Neural cell (in vitro differentiated cells): Measurements from ENCODE around the gene RPL28. TPM values are rescaled to one million over a fixed set of nuclear protein-coding genes. Genes with fewer than 3 reads are reported as not detected.
"Not testable (repeated sequence)": the region's sequence is repeated elsewhere in the genome, so short reads cannot be mapped to it uniquely, and the experiment has no call there.

ENCODE experiments used
- H2AFZ ChIP-seq: fragments of 200-600, 300-800 bp; sonication (generic), shearing (Covaris generic); 2 replicates; pipeline ENCODE4 v1.6.0; 2014; ENCODE audit warnings: low read depth, mild to moderate bottlenecking, antibody characterized with exemption, low read length, moderate library complexity
- H3F3A ChIP-seq: fragments of 200-600 bp; shearing (Covaris generic); 2 replicates; pipeline ENCODE4 v1.6.1; 2016; ENCODE audit warnings: mild to moderate bottlenecking, moderate library complexity, mixed read lengths, antibody characterized with exemption, low read length; ENCODE audit not compliant: insufficient read depth, poor library complexity, severe bottlenecking
- H3K27ac ChIP-seq: fragments of 200-600, 300-800 bp; sonication (generic), shearing (Covaris generic); 2 replicates; pipeline ENCODE4 v1.5.1; 2014; ENCODE audit warnings: mild to moderate bottlenecking, low read length, moderate library complexity
- H3K27me3 ChIP-seq: fragments of 300-800, 200-600 bp; sonication (generic), shearing (Covaris generic); 2 replicates; pipeline ENCODE4 v1.6.0; 2014; ENCODE audit warnings: mild to moderate bottlenecking, low read depth, low read length, moderate library complexity; ENCODE audit not compliant: insufficient read depth
- H3K36me3 ChIP-seq: fragments of 300-800, 200-600 bp; sonication (generic), shearing (Covaris generic); 2 replicates; pipeline ENCODE4 v1.5.1; 2014; ENCODE audit warnings: mild to moderate bottlenecking, antibody characterized with exemption, low read length, moderate library complexity; ENCODE audit not compliant: insufficient read depth
- H3K4me2 ChIP-seq: fragments of 300-800, 200-600 bp; sonication (generic), shearing (Covaris generic); 2 replicates; pipeline ENCODE4 v1.6.0; 2014; ENCODE audit warnings: mild to moderate bottlenecking, low read length
- H3K4me3 ChIP-seq: fragments of 300-800, 200-600 bp; sonication (generic), shearing (Covaris generic); 2 replicates; pipeline ENCODE4 v1.5.1; 2014; ENCODE audit warnings: mild to moderate bottlenecking, low read length, moderate library complexity
- H3K79me2 ChIP-seq: fragments of 200-600 bp; shearing (Covaris generic); replicated peaks from 2 replicates; pipeline ENCODE4 v1.6.0; 2014; ENCODE audit warnings: mild to moderate bottlenecking, low read length, moderate library complexity; ENCODE audit not compliant: insufficient read depth
- H3K9ac ChIP-seq: fragments of 300-800, 200-600 bp; sonication (generic), shearing (Covaris generic); 2 replicates; pipeline ENCODE4 v1.6.1; 2016; ENCODE audit warnings: mild to moderate bottlenecking, low read length, mixed read lengths
- H3K9me2 ChIP-seq: fragments of 200-600 bp; shearing (Covaris generic); 2 replicates; pipeline ENCODE4 v1.6.1; 2016; ENCODE audit warnings: mild to moderate bottlenecking, low read length, mixed read lengths; ENCODE audit not compliant: insufficient read depth
- H3K9me3 ChIP-seq: fragments of 200-600, 300-800 bp; sonication (generic), shearing (Covaris generic); 2 replicates; pipeline ENCODE4 v1.6.1; 2016; ENCODE audit warnings: mild to moderate bottlenecking, mixed run types, low read length, moderate library complexity, mixed read lengths
- H4K20me1 ChIP-seq: fragments of 200-600 bp; shearing (Covaris generic); 2 replicates; pipeline ENCODE4 v1.6.1; 2016; ENCODE audit warnings: mild to moderate bottlenecking, mixed run types; ENCODE audit not compliant: insufficient read depth
- CTCF ChIP-seq: fragments of 450-650 bp; IDR thresholded peaks from 2 replicates; pipeline ENCODE4 v1.5.1; 2014; ENCODE audit warnings: antibody characterized with exemption, mild to moderate bottlenecking, moderate library complexity; ENCODE audit not compliant: poor library complexity, severe bottlenecking
- EP300 ChIP-seq: fragments of 450-650 bp; conservative IDR thresholded peaks from 2 replicates; pipeline ENCODE4 v1.6.1; 2014; ENCODE audit warnings: antibody characterized with exemption, mild to moderate bottlenecking, moderate library complexity; ENCODE audit not compliant: poor library complexity, severe bottlenecking
- EZH2 ChIP-seq: fragments of 200-600, 300-800 bp; shearing (Covaris generic), sonication (generic); IDR thresholded peaks from 2 replicates; pipeline ENCODE4 v1.6.1; 2014; ENCODE audit warnings: antibody characterized with exemption, low read length, borderline replicate concordance, mild to moderate bottlenecking; ENCODE audit not compliant: insufficient read depth, poor library complexity, severe bottlenecking
- MXI1 ChIP-seq: fragments of 450-650 bp; conservative IDR thresholded peaks from 2 replicates; pipeline ENCODE4 v1.6.1; 2014; ENCODE audit warnings: antibody characterized with exemption, mild to moderate bottlenecking; ENCODE audit not compliant: poor library complexity, severe bottlenecking
- POLR2AphosphoS5 ChIP-seq: IDR thresholded peaks from 2 replicates; pipeline ENCODE4 v1.6.1; 2012
- RAD21 ChIP-seq: fragments of 450-650 bp; conservative IDR thresholded peaks from 2 replicates; pipeline ENCODE4 v1.6.1; 2014; ENCODE audit warnings: antibody characterized with exemption, mild to moderate bottlenecking, moderate library complexity
- REST ChIP-seq: IDR thresholded peaks from 2 replicates; pipeline ENCODE4 v1.6.1; 2012; ENCODE audit warnings: borderline replicate concordance
- SMC3 ChIP-seq: fragments of 450-650 bp; conservative IDR thresholded peaks from 2 replicates; pipeline ENCODE4 v1.6.1; 2014; ENCODE audit warnings: antibody characterized with exemption, mild to moderate bottlenecking, moderate library complexity; ENCODE audit not compliant: poor library complexity
- TAF1 ChIP-seq: IDR thresholded peaks from 2 replicates; pipeline ENCODE4 v1.6.1; 2012; ENCODE audit warnings: low read depth
- polyA plus RNA-seq: library from polyadenylated mRNA; depleted of rRNA; stranded (reverse); fragments of >200 nt; gene quantifications from 2 replicates; pipeline ENCODE4 v1.2.3, GENCODE V29; 2014

The RPL28 gene
- polyA plus RNA-seq, 1 donor from 2014 or later: 195 TPM

- no peaks in the 10 kb centered on the region for H3K27me3 ChIP-seq
- H2AFZ ChIP-seq: no peak overlapping the region
- H3K4me2 ChIP-seq: no peak overlapping the region
- no peaks in the 10 kb centered on the region for H3K9me2 ChIP-seq
- H3F3A ChIP-seq: no peaks in the 10 kb centered on the region
- H3K36me3 ChIP-seq: no peaks in the 10 kb centered on the region
- H3K4me3 ChIP-seq: no peak overlapping the region
- no peak overlapping the region for H3K9ac ChIP-seq
- H3K79me2 ChIP-seq: no peaks in the 10 kb centered on the region
- no peaks in the 10 kb centered on the region for H4K20me1 ChIP-seq
- H3K9me3 ChIP-seq: no peaks in the 10 kb centered on the region
- TF ChIP-seq REST (no peak), TAF1 (no peak), EZH2 (no peak), EP300 (no peak), CTCF (no peak), POLR2AphosphoS5 (no peak), SMC3 (no peak), MXI1 (no peak), RAD21 (no peak)
- H3K27ac ChIP-seq: no peak overlapping the region
Observed at GRCh38 chr19:55419624-55420236, 34.0 kb downstream of the RPL28 start.

- not testable (repeated sequence) for H3K9me3 ChIP-seq, H3K4me3 ChIP-seq, H3K36me3 ChIP-seq, H3F3A ChIP-seq, H2AFZ ChIP-seq, H3K27me3 ChIP-seq, H3K4me2 ChIP-seq, H3K9me2 ChIP-seq, H3K27ac ChIP-seq, H3K9ac ChIP-seq, H4K20me1 ChIP-seq, H3K79me2 ChIP-seq
Observed at GRCh38 chr19:55421281-55421680, 35.5 kb downstream of the RPL28 start.
